HepG2 (cell line): ENCODE measurements around the gene DCC. TPM values are rescaled to one million over a fixed set of nuclear protein-coding genes. Genes with fewer than 3 reads are reported as not detected.

Source experiments
- ATAC-seq: fragments of 200-7000 bp; cut with Tn5 transposase; 3 replicates; pipeline ENCODE4 v1.9.1; 2020; ENCODE audit warnings: mild to moderate bottlenecking, moderate library complexity
- BruUV-seq: library from RNA; stranded (reverse); fragments of 400-500 nt; replicated peaks from 2 replicates; lab custom pipeline; 2021; lab: Mats Ljungman, UMichigan
- CTCF ChIA-PET: fragments of 300-600 bp; formaldehyde crosslinking; extraction: SDS; loops from one replicate; lab custom pipeline; 2021; ENCODE audit warnings: low total read pairs, inconsistent platforms, low intra/inter-chr PET ratio; lab: Yijun Ruan, JAX
- POLR2A ChIA-PET: fragments of 350-600 bp; sonication (Branson Sonifier 250); formaldehyde crosslinking; loops from one replicate; lab custom pipeline; 2020; ENCODE audit warnings: antibody characterized with exemption, inconsistent platforms; lab: Yijun Ruan, JAX
- DNase-seq: peaks from one replicate; pipeline ENCODE4 v3.0.0-alpha.2; 2015; ENCODE audit warnings: low spot score
- FAIRE-seq: peaks from 3 replicates; lab custom pipeline; 2011; peaks lifted over from hg19 to GRCh38; lab: Jason Lieb, UNC
- H2AFZ ChIP-seq: one replicate; pipeline ENCODE4 v1.6.1; 2011; ENCODE audit warnings: low read length, inconsistent platforms
- H3K27ac ChIP-seq: fragments of 300-600 bp; 3 replicates; pipeline ENCODE4 v1.8.0; 2011; ENCODE audit warnings: mixed run types, mild to moderate bottlenecking, mixed read lengths, low read length, inconsistent platforms; ENCODE audit not compliant: insufficient read depth; ENCODE audit errors: extremely low read length
- H3K27me3 ChIP-seq, 2 experiments: fragments of 200-600 bp in 1 of 2; 2 replicates in 1 of 2; 3 replicates in 1 of 2; pipeline versions ENCODE4 v1.6.0 to v1.8.0; 2011; ENCODE audit warnings: low read length in 2 of 2, mild to moderate bottlenecking in 2 of 2, moderate library complexity in 2 of 2, inconsistent platforms in 1 of 2; ENCODE audit not compliant: insufficient read depth in 2 of 2, control insufficient read depth in 1 of 2
- H3K36me3 ChIP-seq, 2 experiments: fragments of 200-600 bp in 1 of 2; replicated peaks in 1 of 2; 2 replicates in 1 of 2; 3 replicates in 1 of 2; pipeline versions ENCODE4 v1.5.1 to v1.8.0; 2011; ENCODE audit warnings: low read length in 2 of 2, inconsistent platforms in 1 of 2; ENCODE audit not compliant: insufficient read depth in 2 of 2, control insufficient read depth in 1 of 2
- H3K4me1 ChIP-seq: 2 replicates; pipeline ENCODE4 v1.5.1; 2012; ENCODE audit warnings: low read length, inconsistent platforms; ENCODE audit not compliant: insufficient read depth
- H3K4me2 ChIP-seq: 2 replicates; pipeline ENCODE4 v1.6.0; 2011; ENCODE audit warnings: low read depth, low read length, inconsistent platforms
- H3K4me3 ChIP-seq, 3 experiments: fragments of 200-600 bp in 1 of 3; sonication (generic), shearing (Covaris generic) in 1 of 3; replicated peaks in 1 of 3; 2 replicates each; pipeline ENCODE4 v1.5.1; 2011 to 2016; ENCODE audit warnings: low read length in 3 of 3, inconsistent platforms in 2 of 3, low read depth in 2 of 3, mild to moderate bottlenecking in 2 of 3, control low read depth in 1 of 3, mixed read lengths in 1 of 3; ENCODE audit not compliant: insufficient read depth in 1 of 3
- H3K79me2 ChIP-seq: one replicate; pipeline ENCODE4 v1.6.1; 2011; ENCODE audit warnings: low read length, inconsistent platforms; ENCODE audit not compliant: insufficient read depth
- H3K9ac ChIP-seq: 2 replicates; pipeline ENCODE4 v1.6.0; 2011; ENCODE audit warnings: mild to moderate bottlenecking, low read depth, low read length, inconsistent platforms; ENCODE audit not compliant: insufficient read depth
- H3K9me3 ChIP-seq: 2 replicates; pipeline ENCODE4 v1.5.1; 2012; ENCODE audit warnings: mild to moderate bottlenecking, low read length
- H4K20me1 ChIP-seq: 2 replicates; pipeline ENCODE4 v1.6.0; 2011; ENCODE audit warnings: inconsistent platforms, mild to moderate bottlenecking, low read length, moderate library complexity; ENCODE audit not compliant: insufficient read depth
- MYC ChIP-seq: sonication (generic); formaldehyde crosslinking; IDR thresholded peaks from 2 replicates; pipeline ENCODE4 v1.9.0; 2021; ENCODE audit warnings: missing genetic modification reagents, borderline replicate concordance
- POLR2AphosphoS5 ChIP-seq: IDR thresholded peaks from 2 replicates; pipeline ENCODE4 v1.6.1; 2012; ENCODE audit warnings: low read depth, low read length
- RXRA ChIP-seq: sonication (generic); formaldehyde crosslinking; IDR thresholded peaks from 2 replicates; pipeline ENCODE4 v1.5.1; 2020; ENCODE audit warnings: missing genetic modification reagents
- ZNF670 ChIP-seq: sonication (generic); formaldehyde crosslinking; IDR thresholded peaks from 2 replicates; pipeline ENCODE4 v1.8.0; 2022; ENCODE audit warnings: mild to moderate bottlenecking, missing genetic modification reagents, borderline replicate concordance
- ZZZ3 ChIP-seq: sonication (generic); formaldehyde crosslinking; IDR thresholded peaks from 2 replicates; pipeline ENCODE4 v1.4.0; 2020; ENCODE audit warnings: missing genetic modification reagents, mild to moderate bottlenecking, borderline replicate concordance
- WGBS: methylation state at CpG from one replicate; pipeline ENCODE4 v1.1.6; 2017; ENCODE audit warnings: low lambda C conversion rate; 5-methylcytosine and 5-hydroxymethylcytosine counted together
- in situ Hi-C: cut with HindIII; loops from 2 replicates; pipeline ENCODE4 v1.10.0; 2017; ENCODE audit warnings: low pct_unique_long_range_greater_than_20kb; ENCODE audit not compliant: extremely low pct_ligation_motif_present
- intact Hi-C: fragments of 100-400 bp; cut with micrococcal nuclease; formaldehyde crosslinking; loops from one replicate; pipeline ENCODE4 v1.10.0; 2022; ENCODE audit not compliant: unreplicated experiment
- polyA plus RNA-seq, 8 experiments: library from polyadenylated mRNA; depleted of rRNA in 3 of 8; stranded (reverse) in 7 of 8; unstranded in 1 of 8; fragments of >200 nt; fragmentation: Illumina TruSeq in 4 of 8; extraction: Trizol in 4 of 8; gene quantifications; 2 replicates each; pipeline versions ENCODE4 v1.2.1 to v1.2.3, GENCODE V29; 2011 to 2016; ENCODE audit warnings: low read depth in 4 of 8, missing spikeins in 1 of 8, mixed read lengths in 1 of 8; ENCODE audit not compliant: insufficient read depth in 1 of 8
- total RNA-seq, 5 experiments: library from RNA; depleted of rRNA; stranded (reverse); fragments of >200 nt; fragmentation: Illumina TruSeq; extraction: Trizol; gene quantifications; 2 replicates each; pipeline ENCODE4 v1.2.3, GENCODE V29; 2016; ENCODE audit warnings: low read depth in 1 of 5
- TF ChIP-seq, protein P1 (sequence below): sonication (generic); formaldehyde crosslinking; IDR thresholded peaks from 2 replicates; pipeline ENCODE4 v1.5.0; 2020; ENCODE audit warnings: mild to moderate bottlenecking, missing genetic modification reagents, moderate library complexity
- TF ChIP-seq, protein P2 (sequence below): sonication (generic); formaldehyde crosslinking; IDR thresholded peaks from 2 replicates; pipeline ENCODE4 v1.4.0; 2020; ENCODE audit warnings: low read depth, mild to moderate bottlenecking, missing genetic modification reagents
- TF ChIP-seq, protein P3 (sequence below): sonication (generic); formaldehyde crosslinking; IDR thresholded peaks from 2 replicates; pipeline ENCODE4 v1.8.1; 2023; ENCODE audit warnings: mild to moderate bottlenecking, moderate library complexity, missing genetic modification reagents

DCC gene
- total and polyA plus RNA-seq, 2 of the 13 experiments (the other 11 are each of a cell fraction or from before 2014, with no cell fraction given) = not detected

DNA sequence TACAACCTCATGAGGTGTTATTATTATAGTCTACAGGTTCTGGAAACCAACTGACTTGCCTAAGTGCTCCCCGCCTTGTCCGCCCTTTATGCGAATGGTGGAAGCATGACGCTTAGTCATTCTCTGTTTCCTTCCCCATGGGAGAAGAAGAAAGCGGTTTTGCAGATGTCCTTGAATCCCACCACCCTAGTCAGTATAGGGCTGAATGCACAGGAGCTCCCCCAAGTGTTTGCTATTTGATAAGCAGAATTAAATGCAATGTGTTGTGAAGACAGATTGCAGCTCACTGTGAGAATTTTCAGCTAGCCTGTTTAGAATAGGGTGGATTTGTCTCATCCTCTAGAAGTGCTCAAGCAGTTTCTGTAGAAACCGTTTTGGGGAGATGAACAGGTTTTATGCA, 652.0 kb downstream of the DCC start:
- no peak overlapping the region for H3K4me3 ChIP-seq
- H3K36me3 ChIP-seq = no peaks in the 10 kb centered on the region
- no peak for ATAC-seq
- H3K79me2 ChIP-seq = no peaks in the 10 kb centered on the region
- no TSS peak for BruUV-seq
- WGBS = 60% methylated on average over 5 of the region's 6 CpGs
- H3K27me3 ChIP-seq = no peaks in the 10 kb centered on the region
- no peak overlapping the region for H2AFZ ChIP-seq
- no peak overlapping the region for H3K27ac ChIP-seq
- in situ Hi-C loops = no loop called here
- FAIRE-seq = no peak
- H3K4me1 ChIP-seq = no peaks in the 10 kb centered on the region
- TF ChIP-seq, protein P1, sequence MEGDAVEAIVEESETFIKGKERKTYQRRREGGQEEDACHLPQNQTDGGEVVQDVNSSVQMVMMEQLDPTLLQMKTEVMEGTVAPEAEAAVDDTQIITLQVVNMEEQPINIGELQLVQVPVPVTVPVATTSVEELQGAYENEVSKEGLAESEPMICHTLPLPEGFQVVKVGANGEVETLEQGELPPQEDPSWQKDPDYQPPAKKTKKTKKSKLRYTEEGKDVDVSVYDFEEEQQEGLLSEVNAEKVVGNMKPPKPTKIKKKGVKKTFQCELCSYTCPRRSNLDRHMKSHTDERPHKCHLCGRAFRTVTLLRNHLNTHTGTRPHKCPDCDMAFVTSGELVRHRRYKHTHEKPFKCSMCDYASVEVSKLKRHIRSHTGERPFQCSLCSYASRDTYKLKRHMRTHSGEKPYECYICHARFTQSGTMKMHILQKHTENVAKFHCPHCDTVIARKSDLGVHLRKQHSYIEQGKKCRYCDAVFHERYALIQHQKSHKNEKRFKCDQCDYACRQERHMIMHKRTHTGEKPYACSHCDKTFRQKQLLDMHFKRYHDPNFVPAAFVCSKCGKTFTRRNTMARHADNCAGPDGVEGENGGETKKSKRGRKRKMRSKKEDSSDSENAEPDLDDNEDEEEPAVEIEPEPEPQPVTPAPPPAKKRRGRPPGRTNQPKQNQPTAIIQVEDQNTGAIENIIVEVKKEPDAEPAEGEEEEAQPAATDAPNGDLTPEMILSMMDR (CRISPR knock-in tag) = 0 out of 2 replicates have a peak, but pooled peaks have one; percentile 9
- TF ChIP-seq, protein P2, sequence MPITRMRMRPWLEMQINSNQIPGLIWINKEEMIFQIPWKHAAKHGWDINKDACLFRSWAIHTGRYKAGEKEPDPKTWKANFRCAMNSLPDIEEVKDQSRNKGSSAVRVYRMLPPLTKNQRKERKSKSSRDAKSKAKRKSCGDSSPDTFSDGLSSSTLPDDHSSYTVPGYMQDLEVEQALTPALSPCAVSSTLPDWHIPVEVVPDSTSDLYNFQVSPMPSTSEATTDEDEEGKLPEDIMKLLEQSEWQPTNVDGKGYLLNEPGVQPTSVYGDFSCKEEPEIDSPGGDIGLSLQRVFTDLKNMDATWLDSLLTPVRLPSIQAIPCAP (CRISPR knock-in tag) = no peak
- no peak for TF ChIP-seq ZZZ3
- TF ChIP-seq POLR2AphosphoS5 = no peak
- no peak for TF ChIP-seq RXRA (CRISPR knock-in tag)
- TF ChIP-seq ZNF670 (CRISPR knock-in tag) = no peak
- TF ChIP-seq MYC (CRISPR knock-in tag) = no peak
- TF ChIP-seq, protein P3, sequence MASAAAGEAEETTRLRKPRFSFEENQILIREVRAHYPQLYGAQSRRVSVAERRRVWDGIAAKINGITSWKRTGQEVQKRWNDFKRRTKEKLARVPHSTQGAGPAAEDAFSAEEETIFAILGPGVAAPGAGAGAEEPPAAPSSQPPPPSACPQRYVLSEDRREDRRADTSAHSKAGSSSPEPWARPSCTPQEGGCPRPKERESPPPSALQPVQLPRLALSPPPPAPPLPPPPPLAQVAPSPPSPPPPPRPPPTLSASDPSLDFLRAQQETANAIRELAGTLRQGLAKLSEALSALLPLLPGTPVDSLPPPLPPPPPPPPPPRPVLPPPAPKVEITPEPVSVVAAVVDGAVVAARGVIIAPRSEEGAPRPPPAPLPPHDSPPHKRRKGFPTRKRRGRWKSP (CRISPR knock-in tag) = no peak
- TF ChIP-seq, all 625 proteins: peak for 1
- no peaks in the 10 kb centered on the region for H3K9me3 ChIP-seq
- CTCF ChIA-PET = no interaction called here
- peak; percentile 0 for DNase-seq
- no peak overlapping the region for H3K4me2 ChIP-seq
- intact Hi-C loops = loop anchor here (10.0 kb wide), 1 partner anchor 277 kb away; no protein-coding TSS in a partner anchor
- POLR2A ChIA-PET = no interaction called here
- H4K20me1 ChIP-seq = no peaks in the 10 kb centered on the region
- no peak overlapping the region for H3K9ac ChIP-seq
